NCI-H748 treated with DMSO at 0.1 percent for 48 hours (cell line): ENCODE data around the gene ZFAND2B.

Experiments
- DNase-seq: peaks from one replicate; lab custom pipeline; 2025; lab: John Stamatoyannopoulos, UW

ZFAND2B gene

DNA sequence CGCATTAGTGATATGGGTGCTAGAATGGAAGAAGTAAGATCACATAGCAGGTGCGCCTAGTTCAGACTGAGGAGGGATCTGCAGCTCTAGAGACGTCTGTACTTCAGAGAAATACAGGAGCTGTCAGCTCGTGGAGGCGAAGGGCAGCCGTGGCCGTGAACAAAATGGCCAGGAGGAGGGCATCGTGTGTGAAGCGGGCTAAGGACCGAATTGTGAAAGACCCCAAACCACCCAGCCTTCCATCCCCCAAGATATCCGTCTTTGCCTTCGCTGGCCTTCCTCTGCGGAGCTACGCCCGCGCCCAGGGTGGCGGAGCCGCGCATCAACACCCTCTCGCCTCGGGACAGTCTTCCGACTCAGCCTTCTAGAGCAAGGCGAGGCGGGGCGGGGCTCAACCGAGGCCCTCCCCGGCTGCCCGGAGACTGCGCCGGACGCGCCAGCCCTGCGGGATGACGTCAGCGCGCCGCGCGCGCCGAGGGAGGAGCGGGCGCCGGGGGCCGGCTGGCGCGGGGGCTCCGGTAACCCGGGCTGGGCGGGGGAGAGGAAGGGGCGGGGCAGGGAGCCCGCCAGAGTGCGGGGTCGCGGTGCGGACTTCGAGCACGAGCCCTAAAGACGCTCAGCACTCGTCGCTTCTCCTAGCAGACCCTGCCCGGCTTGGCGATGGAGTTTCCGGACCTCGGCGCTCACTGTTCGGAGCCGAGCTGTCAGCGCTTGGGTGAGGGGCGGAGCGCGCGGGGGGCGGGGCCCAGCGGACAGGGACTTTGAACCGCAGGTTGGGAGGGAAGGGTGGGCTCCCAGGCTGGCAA, at the start of gene ZFAND2B:
ZFAND2B (plus strand) TSS at position 455 of the 806 bp plus-strand sequence; CDS start at position 661, 206 bp downstream.
- DNase-seq = peak; percentile 90

- DNase-seq = no peak
These were observed 49.2 kb upstream of the ZFAND2B start for GRCh38 chr2:219157396-219157795.

DNA sequence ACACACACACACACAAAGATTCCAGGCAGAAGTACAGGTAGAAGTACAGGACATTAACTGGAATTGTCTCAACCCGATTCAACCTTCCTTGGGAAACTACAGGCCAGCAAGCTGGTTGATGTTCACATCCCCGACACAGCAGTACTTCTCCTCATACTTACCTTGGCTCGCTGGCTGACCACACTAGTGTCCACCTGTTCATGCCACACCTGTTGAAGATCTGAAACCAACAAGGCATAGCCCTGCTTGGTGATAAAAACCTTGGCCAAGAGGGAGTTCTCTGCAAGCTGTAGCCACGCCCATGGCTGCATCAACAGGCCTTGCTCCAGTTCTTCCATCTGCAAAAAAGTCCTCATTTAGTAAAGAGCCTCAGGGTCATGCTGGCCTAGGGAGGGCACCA, 48.6 kb upstream of the ZFAND2B start:
- no peak for DNase-seq

- no peak for DNase-seq
These were observed 48.0 kb upstream of the ZFAND2B start for GRCh38 chr2:219158586-219158985.

GRCh38 chr2:219159771-219160185, 46.8 kb upstream of the ZFAND2B start:
- DNase-seq = no peak

DNA sequence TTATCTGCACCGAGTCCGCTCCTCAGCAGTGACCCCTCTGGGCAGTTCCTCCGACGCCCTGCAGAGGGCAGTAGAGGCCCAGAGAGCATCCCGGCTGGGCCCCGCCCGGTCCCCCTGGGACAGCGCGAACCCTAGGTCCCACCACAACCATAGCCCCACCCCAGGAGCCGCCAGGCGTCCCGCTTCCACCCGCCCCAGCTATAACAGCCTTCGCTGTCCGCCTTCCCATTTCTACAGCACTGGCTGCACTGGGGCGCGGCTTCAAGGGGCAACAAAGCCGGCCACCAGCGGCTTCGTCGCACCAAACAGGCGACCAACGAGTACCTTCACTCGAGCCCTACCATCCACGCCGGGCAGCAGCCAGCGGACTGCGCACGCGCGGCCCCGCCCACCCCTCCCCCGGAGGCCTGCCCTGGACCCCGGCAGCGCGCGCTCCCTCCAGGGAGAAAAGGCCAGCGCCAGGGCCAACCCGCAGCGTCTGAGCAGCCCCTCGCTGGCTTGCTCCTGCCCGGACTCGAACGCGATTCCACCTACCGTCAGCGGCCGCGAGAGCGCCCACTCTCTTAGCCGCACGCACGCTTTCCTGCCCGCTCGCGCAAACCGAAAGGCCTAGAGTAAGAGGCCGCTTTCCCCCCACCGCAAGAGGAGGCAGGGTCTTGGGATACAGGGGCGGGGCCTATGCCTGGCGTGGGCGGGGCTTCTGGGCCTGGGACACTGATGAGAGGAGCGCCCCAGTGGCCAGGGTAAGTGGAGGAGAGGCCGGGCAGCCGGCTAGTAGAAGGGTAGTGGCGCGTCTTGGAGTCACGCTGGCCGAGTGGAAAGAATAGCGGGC, 46.2 kb upstream of the ZFAND2B start, which contains the start of gene NHEJ1:
NHEJ1 (minus strand) TSS at position 630 of the 832 bp plus-strand sequence. CDS start 2,453 bp downstream, outside the sequence.
- peak; percentile 85 for DNase-seq

- no peak for DNase-seq
These were observed 45.5 kb upstream of the ZFAND2B start for GRCh38 chr2:219161097-219161496.

DNA sequence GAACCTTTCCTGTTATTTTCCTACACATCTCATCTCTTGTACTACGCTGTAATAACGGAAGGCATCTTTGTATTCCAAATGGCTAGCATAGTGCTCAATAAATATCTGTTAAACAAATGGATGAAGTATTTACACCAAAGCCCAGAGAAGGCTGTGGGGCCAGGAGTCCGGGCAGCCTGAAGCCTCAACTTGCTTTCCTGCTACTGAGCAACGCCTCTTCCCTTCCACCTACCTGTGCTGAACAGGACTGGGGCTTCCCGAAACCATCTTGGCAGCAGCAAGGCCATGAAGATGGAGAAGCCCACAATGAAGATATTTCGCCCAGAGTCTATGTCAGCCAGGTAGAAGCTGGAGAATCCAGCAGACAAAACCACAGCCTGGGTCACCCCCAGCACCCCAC, 43.4 kb upstream of the ZFAND2B start:
- DNase-seq = no peak

- DNase-seq = no peak
These were observed 41.3 kb upstream of the ZFAND2B start for GRCh38 chr2:219165058-219165911.

DNA sequence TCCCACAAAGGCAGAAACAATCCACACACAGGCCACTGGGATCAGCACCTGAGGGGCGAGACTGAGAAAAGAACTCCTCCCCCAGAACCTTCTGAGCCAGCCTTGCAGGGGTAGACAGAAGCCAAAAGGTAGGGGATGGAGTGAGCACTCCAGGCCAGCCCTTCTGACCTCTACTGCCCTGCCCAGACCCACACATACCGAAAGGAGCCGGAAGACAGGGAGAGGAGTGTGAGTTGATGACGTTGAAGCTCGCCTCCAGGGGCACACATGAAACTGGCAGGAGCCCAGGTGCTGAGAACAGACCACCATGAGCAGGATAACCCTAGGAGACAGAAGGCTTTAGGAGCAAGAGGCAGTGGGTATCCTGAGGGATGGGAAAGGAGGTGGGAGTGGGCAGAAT, 38.6 kb upstream of the ZFAND2B start:
- DNase-seq = no peak

DNA sequence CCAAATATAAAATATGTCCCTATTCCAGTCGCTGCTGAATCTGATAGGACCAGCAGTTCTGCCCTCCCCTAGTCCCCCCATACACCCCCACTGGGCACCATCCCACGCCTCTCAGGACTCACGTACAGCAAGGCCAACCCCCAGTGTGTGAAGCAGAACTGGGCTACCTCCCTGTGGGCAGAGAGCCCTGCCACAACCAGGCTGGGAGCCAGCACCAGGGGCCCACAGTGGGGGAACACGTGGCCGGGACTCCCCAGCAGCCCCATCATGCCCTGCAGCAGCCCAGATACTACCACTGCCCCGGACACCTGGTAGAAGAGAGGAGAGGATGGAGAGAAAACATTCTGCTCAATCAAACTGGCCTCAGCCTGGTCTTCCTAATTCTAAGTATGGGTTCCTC, 38.1 kb upstream of the ZFAND2B start:
- no peak for DNase-seq

DNA sequence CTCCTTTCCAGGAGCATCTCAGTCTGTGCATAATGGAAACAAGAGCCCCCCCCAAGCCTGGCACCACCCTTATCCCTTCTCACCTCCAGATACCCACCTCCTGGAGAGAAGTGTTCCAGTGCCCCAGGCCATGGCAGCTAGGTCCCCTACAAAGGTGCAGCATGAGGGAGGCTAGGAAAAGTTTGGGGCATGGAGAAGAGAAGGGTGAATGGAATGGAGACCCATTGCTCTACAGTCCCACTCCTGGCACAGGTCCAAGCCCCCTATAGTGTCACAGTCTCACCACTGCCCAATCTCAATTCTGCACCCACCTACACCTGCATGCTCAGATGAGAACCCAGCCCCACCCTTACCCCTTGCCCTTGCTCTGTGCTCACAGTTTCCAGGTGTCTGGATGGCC, 37.6 kb upstream of the ZFAND2B start:
- no peak for DNase-seq

- DNase-seq = no peak
These were observed 36.5 kb upstream of the ZFAND2B start, which contains the start of gene SLC23A3 for GRCh38 chr2:219169930-219170654. SLC23A3 (minus strand) TSS chr2:219170029; CDS start chr2:219169984, 45 bp downstream.

DNA sequence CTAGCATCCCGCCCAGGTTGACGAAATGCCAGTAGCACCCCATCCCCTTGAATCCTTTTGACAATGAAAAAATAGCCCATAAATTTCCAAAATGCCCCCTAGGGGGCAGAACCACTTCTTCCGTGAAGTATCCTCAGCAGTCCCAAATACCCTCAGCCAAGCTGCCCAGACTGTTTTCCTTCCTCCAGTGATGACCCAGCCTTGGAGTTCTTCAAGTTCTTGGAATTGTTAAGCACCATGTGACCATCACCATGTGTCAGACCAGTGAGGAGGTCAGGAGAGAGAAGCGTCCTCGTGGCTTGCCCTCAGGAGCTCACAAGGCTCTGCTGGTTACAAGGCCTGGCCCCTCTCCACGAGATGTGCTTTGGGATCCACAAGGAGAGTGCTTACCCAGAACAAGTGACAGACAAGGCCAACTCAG, 35.3 kb upstream of the ZFAND2B start:
- peak; percentile 28 for DNase-seq

GRCh38 chr2:219172231-219173154, 34.1 kb upstream of the ZFAND2B start:
- no peak for DNase-seq

GRCh38 chr2:219173176-219173575, 33.4 kb upstream of the ZFAND2B start:
- no peak for DNase-seq

DNA sequence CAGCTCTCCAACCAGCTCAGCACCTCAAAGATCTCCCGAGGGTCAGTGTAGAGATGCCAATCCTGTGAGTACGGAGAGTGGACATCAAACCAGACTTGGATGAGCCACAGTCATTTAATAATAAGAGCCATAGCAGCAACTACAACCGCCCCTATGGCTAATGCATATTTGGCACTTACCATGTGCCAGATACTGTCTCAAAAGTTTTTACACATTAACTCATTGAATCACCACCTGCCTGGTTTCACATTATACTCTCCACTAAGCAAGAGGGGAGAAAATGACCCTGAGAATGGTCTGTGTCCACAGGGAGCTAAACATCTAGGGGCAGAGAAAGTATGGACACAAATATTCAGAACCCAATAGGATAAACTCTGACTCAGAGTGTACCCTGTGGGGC, 32.4 kb upstream of the ZFAND2B start:
- no peak for DNase-seq

GRCh38 chr2:219174801-219175200, 31.8 kb upstream of the ZFAND2B start:
- no peak for DNase-seq

GRCh38 chr2:219175486-219175885, 31.1 kb upstream of the ZFAND2B start:
- no peak for DNase-seq
